Limb (tissue), 2 donors: ENCODE results near the gene SCAANT1.

Source experiments
- DNase-seq, 2 donors: peaks; one replicate each; pipeline ENCODE4 v3.0.0-alpha.2; 2016; ENCODE audit errors: extremely low spot score in 2 of 2

Gene SCAANT1

GRCh38 chr3:63934041-63934866 is 22.1 kb upstream of the SCAANT1 start:
- no peak for DNase-seq

GRCh38 chr3:63933459-63933858 is 21.3 kb upstream of the SCAANT1 start:
- DNase-seq = no peak

- no peak for DNase-seq
These were observed 20.5 kb upstream of the SCAANT1 start for GRCh38 chr3:63932509-63933212.

GRCh38 chr3:63931290-63931689 is 19.1 kb upstream of the SCAANT1 start:
- DNase-seq = no peak

GRCh38 chr3:63927422-63928280 is 15.5 kb upstream of the SCAANT1 start:
- DNase-seq = no peak

GRCh38 chr3:63926309-63926708 is 14.1 kb upstream of the SCAANT1 start:
- DNase-seq = no peak

- no peak for DNase-seq
These were observed 10.5 kb upstream of the SCAANT1 start for GRCh38 chr3:63922491-63923199.

GRCh38 chr3:63921741-63922482 is 9.7 kb upstream of the SCAANT1 start:
- no peak for DNase-seq

- DNase-seq = no peak
These were observed 7.8 kb upstream of the SCAANT1 start for GRCh38 chr3:63920001-63920400.

GRCh38 chr3:63918321-63918720 is 6.1 kb upstream of the SCAANT1 start:
- no peak for DNase-seq

- DNase-seq = no peak
These were observed 2.1 kb upstream of the SCAANT1 start for GRCh38 chr3:63914312-63914711.

- peak; percentile 33 to 82 for DNase-seq
These were observed 795 bp upstream of the SCAANT1 start for GRCh38 chr3:63912768-63913588.

- DNase-seq = peak in 1 of 2 donors; percentile 3
These were observed 692 bp downstream of the SCAANT1 start for GRCh38 chr3:63911509-63911872.

GRCh38 chr3:63910891-63911290 is 1.3 kb downstream of the SCAANT1 start:
- no peak for DNase-seq

GRCh38 chr3:63910001-63910400 is 2.2 kb downstream of the SCAANT1 start:
- no peak for DNase-seq

GRCh38 chr3:63909431-63909830 is 2.8 kb downstream of the SCAANT1 start:
- DNase-seq = no peak

- DNase-seq = no peak
These were observed 3.4 kb downstream of the SCAANT1 start for GRCh38 chr3:63908776-63909175.

- peak in 1 of 2 donors; percentile 15 for DNase-seq
These were observed 4.0 kb downstream of the SCAANT1 start for GRCh38 chr3:63908081-63908736.
